GM19328 (cell line): ENCODE measurements around the gene ZBTB42.
"Not testable (repeated sequence)": the region's sequence is repeated elsewhere in the genome, so short reads cannot be mapped to it uniquely, and the experiment has no call there.

Experiments used
- ATAC-seq: cut with Tn5 transposase; IDR thresholded peaks from one replicate; pipeline ENCODE4 v1.9.1; 2021; ENCODE audit warnings: mild to moderate bottlenecking, moderate library complexity; ENCODE audit not compliant: unreplicated experiment

The ZBTB42 gene

GRCh38 chr14:104805941-104806624, 5.2 kb downstream of the ZBTB42 start:
- no peak for ATAC-seq

- no peak for ATAC-seq
Measured at GRCh38 chr14:104806625-104807465, 5.9 kb downstream of the ZBTB42 start.

- no peak for ATAC-seq
Measured at GRCh38 chr14:104808456-104808855, 7.6 kb downstream of the ZBTB42 start.

GRCh38 chr14:104810316-104810715, 9.4 kb downstream of the ZBTB42 start:
- no peak for ATAC-seq

- no peak for ATAC-seq
Measured at GRCh38 chr14:104813286-104813685, 12.4 kb downstream of the ZBTB42 start.

- not testable (repeated sequence) for ATAC-seq
Measured at GRCh38 chr14:104814701-104815100, 13.8 kb downstream of the ZBTB42 start.

- ATAC-seq: peak; percentile 11
Measured at GRCh38 chr14:104816616-104816884, 15.6 kb downstream of the ZBTB42 start.

GRCh38 chr14:104817930-104818713, 17.2 kb downstream of the ZBTB42 start:
- no peak for ATAC-seq

GRCh38 chr14:104818714-104819161, 17.8 kb downstream of the ZBTB42 start:
- ATAC-seq: no peak

- ATAC-seq: no peak
Measured at GRCh38 chr14:104819361-104819781, 18.5 kb downstream of the ZBTB42 start.

GRCh38 chr14:104820669-104821228, 19.8 kb downstream of the ZBTB42 start:
- no peak for ATAC-seq

- ATAC-seq: no peak
Measured at GRCh38 chr14:104821229-104821945, 20.5 kb downstream of the ZBTB42 start.

GRCh38 chr14:104821971-104822608, 21.2 kb downstream of the ZBTB42 start:
- ATAC-seq: no peak

- no peak for ATAC-seq
Measured at GRCh38 chr14:104822821-104823615, 22.1 kb downstream of the ZBTB42 start.

GRCh38 chr14:104824353-104824997, 23.6 kb downstream of the ZBTB42 start:
- no peak for ATAC-seq

GRCh38 chr14:104826189-104826860, 25.4 kb downstream of the ZBTB42 start:
- ATAC-seq: no peak

- no peak for ATAC-seq
Measured at GRCh38 chr14:104826861-104827176, 25.9 kb downstream of the ZBTB42 start.
